Panc1 (cell line): Measurements from ENCODE around the gene ATM. TPM values are rescaled to one million over a fixed set of nuclear protein-coding genes. Genes with fewer than 3 reads are reported as not detected.

ENCODE experiments used
- ATAC-seq: fragments of 200-7000 bp; cut with Tn5 transposase; 2 replicates; pipeline ENCODE4 v1.9.1; 2020; ENCODE audit warnings: mild to moderate bottlenecking, moderate library complexity
- BruUV-seq: library from RNA; stranded (reverse); fragments of 400-500 nt; replicated peaks from 2 replicates; lab custom pipeline; 2021; lab: Mats Ljungman, UMichigan
- CTCF ChIA-PET: fragments of 300-600 bp; sonication (Branson Sonifier 250); formaldehyde crosslinking; loops from one replicate; lab custom pipeline; 2022; ENCODE audit warnings: antibody characterized with exemption; lab: Charles Lee
- POLR2A ChIA-PET: fragments of 300-600 bp; sonication (Branson Sonifier 250); formaldehyde crosslinking; loops from one replicate; lab custom pipeline; 2022; ENCODE audit warnings: antibody characterized with exemption; lab: Charles Lee
- DNase-seq: peaks from one replicate; pipeline ENCODE4 v3.0.0-alpha.2; 2010; ENCODE audit warnings: low read depth, low spot score
- H3K27ac ChIP-seq: 2 replicates; pipeline ENCODE4 v1.5.1; 2011; ENCODE audit warnings: mild to moderate bottlenecking, low read length, inconsistent platforms
- H3K27me3 ChIP-seq: fragments of 200-500 bp; sonication (Bioruptor generic); 2 replicates; pipeline ENCODE4 v1.6.0; 2014; ENCODE audit warnings: low read length, inconsistent platforms; ENCODE audit not compliant: control insufficient read depth, insufficient read depth
- H3K36me3 ChIP-seq: fragments of 200-500 bp; sonication (Bioruptor generic); 2 replicates; pipeline ENCODE4 v1.5.1; 2014; ENCODE audit warnings: inconsistent platforms, mild to moderate bottlenecking, low read length, moderate library complexity; ENCODE audit not compliant: control insufficient read depth, insufficient read depth
- H3K4me1 ChIP-seq: 2 replicates; pipeline ENCODE4 v1.5.1; 2011; ENCODE audit warnings: inconsistent platforms, mild to moderate bottlenecking, low read length, moderate library complexity; ENCODE audit not compliant: control insufficient read depth, insufficient read depth
- H3K4me3 ChIP-seq, 2 experiments: 2 replicates each; pipeline ENCODE4 v1.5.1; 2011 to 2012; ENCODE audit warnings: low read depth in 2 of 2, low read length in 2 of 2, mild to moderate bottlenecking in 2 of 2, inconsistent platforms in 1 of 2, moderate library complexity in 1 of 2
- H3K9me3 ChIP-seq: fragments of 200-500 bp; sonication (Bioruptor generic); 2 replicates; pipeline ENCODE4 v1.5.1; 2014; ENCODE audit warnings: low read depth, mild to moderate bottlenecking, inconsistent platforms, low read length, moderate library complexity; ENCODE audit not compliant: control insufficient read depth, insufficient read depth
- POLR2AphosphoS5 ChIP-seq: IDR thresholded peaks from 2 replicates; pipeline ENCODE4 v1.6.1; 2012; ENCODE audit warnings: mild to moderate bottlenecking, low read depth, low read length, moderate library complexity
- SIN3A ChIP-seq: IDR thresholded peaks from 2 replicates; pipeline ENCODE4 v1.6.1; 2012; ENCODE audit warnings: low read depth, mild to moderate bottlenecking, low read length, moderate library complexity, borderline replicate concordance; ENCODE audit not compliant: insufficient read depth
- TCF7L2 ChIP-seq: IDR thresholded peaks from 2 replicates; pipeline ENCODE4 v1.6.1; 2011; ENCODE audit warnings: mild to moderate bottlenecking, low read depth, low read length, inconsistent platforms
- in situ Hi-C: cut with HindIII; loops from 2 replicates; pipeline ENCODE4 v1.10.0; 2016; ENCODE audit warnings: low sequenced_read_pairs, low pct_unique_long_range_greater_than_20kb
- intact Hi-C: fragments of 100-400 bp; cut with micrococcal nuclease; formaldehyde crosslinking; loops from one replicate; pipeline ENCODE4 v1.10.0; 2022; ENCODE audit not compliant: unreplicated experiment
- total RNA-seq: library from RNA; stranded (reverse); gene quantifications from one replicate; pipeline ENCODE4 v1.2.1, GENCODE V29; 2021; ENCODE audit not compliant: unreplicated experiment
- TF ChIP-seq, protein P1 (sequence below): fragments of 450-650 bp; IDR thresholded peaks from 2 replicates; pipeline ENCODE4 v1.5.1; 2017; ENCODE audit warnings: mild to moderate bottlenecking
- TF ChIP-seq, protein P2 (sequence below), 2 experiments: IDR thresholded peaks; 2 replicates each; pipeline ENCODE4 v1.6.1; 2011 to 2012; ENCODE audit warnings: low read depth in 2 of 2, control low read depth in 1 of 2, low read length in 1 of 2, mild to moderate bottlenecking in 1 of 2, moderate library complexity in 1 of 2; ENCODE audit not compliant: insufficient read depth in 1 of 2

The ATM gene
- total RNA-seq, 1 experiment from 2014 or later, result 95.6 TPM

DNA sequence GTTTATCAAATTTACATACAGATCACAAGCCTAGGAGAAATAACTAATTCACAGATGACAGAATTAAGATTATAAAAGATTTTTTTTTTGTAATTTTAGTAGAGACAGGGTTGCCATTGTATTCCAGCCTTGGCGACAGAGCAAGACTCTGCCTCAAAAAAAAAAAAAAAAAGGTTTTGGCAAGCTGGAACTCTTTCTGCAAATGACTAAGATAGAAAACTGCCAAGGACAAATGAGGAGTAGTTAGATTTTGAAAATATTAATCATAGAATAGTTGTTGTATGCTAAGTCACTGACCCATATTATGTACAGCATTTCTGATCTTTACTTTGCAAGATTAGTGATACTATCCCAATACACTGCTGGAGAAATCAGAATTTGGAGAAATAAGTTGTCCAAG is 145.3 kb downstream of the ATM start:
- ChIA-PET CTCF (interaction anchor here (0.6 kb wide), 1 partner anchor 148 kb away, joined by 7 read pairs; no protein-coding TSS in a partner anchor), POLR2A (no interaction called here)
- H3K4me1 ChIP-seq, result no peaks in the 10 kb centered on the region
- DNase-seq (no peak), ATAC-seq (no peak)
- no peak overlapping the region for H3K4me3 ChIP-seq
- in situ Hi-C loops, result no loop called here
- H3K36me3 ChIP-seq, result no peaks in the 10 kb centered on the region; the same call in 1 of the 2 replicates
- BruUV-seq, result no TSS peak
- H3K9me3 ChIP-seq, result no peaks in the 10 kb centered on the region
- no peak overlapping the region for H3K27ac ChIP-seq
- no peaks in the 10 kb centered on the region for H3K27me3 ChIP-seq
- intact Hi-C loops, result no loop called here
- TF ChIP-seq POLR2AphosphoS5, result no peak
- TF ChIP-seq TCF7L2, result no peak
- TF ChIP-seq, protein P1, sequence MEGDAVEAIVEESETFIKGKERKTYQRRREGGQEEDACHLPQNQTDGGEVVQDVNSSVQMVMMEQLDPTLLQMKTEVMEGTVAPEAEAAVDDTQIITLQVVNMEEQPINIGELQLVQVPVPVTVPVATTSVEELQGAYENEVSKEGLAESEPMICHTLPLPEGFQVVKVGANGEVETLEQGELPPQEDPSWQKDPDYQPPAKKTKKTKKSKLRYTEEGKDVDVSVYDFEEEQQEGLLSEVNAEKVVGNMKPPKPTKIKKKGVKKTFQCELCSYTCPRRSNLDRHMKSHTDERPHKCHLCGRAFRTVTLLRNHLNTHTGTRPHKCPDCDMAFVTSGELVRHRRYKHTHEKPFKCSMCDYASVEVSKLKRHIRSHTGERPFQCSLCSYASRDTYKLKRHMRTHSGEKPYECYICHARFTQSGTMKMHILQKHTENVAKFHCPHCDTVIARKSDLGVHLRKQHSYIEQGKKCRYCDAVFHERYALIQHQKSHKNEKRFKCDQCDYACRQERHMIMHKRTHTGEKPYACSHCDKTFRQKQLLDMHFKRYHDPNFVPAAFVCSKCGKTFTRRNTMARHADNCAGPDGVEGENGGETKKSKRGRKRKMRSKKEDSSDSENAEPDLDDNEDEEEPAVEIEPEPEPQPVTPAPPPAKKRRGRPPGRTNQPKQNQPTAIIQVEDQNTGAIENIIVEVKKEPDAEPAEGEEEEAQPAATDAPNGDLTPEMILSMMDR, result no peak
- TF ChIP-seq, protein P2, sequence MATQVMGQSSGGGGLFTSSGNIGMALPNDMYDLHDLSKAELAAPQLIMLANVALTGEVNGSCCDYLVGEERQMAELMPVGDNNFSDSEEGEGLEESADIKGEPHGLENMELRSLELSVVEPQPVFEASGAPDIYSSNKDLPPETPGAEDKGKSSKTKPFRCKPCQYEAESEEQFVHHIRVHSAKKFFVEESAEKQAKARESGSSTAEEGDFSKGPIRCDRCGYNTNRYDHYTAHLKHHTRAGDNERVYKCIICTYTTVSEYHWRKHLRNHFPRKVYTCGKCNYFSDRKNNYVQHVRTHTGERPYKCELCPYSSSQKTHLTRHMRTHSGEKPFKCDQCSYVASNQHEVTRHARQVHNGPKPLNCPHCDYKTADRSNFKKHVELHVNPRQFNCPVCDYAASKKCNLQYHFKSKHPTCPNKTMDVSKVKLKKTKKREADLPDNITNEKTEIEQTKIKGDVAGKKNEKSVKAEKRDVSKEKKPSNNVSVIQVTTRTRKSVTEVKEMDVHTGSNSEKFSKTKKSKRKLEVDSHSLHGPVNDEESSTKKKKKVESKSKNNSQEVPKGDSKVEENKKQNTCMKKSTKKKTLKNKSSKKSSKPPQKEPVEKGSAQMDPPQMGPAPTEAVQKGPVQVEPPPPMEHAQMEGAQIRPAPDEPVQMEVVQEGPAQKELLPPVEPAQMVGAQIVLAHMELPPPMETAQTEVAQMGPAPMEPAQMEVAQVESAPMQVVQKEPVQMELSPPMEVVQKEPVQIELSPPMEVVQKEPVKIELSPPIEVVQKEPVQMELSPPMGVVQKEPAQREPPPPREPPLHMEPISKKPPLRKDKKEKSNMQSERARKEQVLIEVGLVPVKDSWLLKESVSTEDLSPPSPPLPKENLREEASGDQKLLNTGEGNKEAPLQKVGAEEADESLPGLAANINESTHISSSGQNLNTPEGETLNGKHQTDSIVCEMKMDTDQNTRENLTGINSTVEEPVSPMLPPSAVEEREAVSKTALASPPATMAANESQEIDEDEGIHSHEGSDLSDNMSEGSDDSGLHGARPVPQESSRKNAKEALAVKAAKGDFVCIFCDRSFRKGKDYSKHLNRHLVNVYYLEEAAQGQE (IDR thresholded peaks at IDR 0.05; ENCODE audit: insufficient read depth in 1 of 2, low read depth in 2 of 2, low read length in 1 of 2), result no peak
- TF ChIP-seq SIN3A, result no peak

DNA sequence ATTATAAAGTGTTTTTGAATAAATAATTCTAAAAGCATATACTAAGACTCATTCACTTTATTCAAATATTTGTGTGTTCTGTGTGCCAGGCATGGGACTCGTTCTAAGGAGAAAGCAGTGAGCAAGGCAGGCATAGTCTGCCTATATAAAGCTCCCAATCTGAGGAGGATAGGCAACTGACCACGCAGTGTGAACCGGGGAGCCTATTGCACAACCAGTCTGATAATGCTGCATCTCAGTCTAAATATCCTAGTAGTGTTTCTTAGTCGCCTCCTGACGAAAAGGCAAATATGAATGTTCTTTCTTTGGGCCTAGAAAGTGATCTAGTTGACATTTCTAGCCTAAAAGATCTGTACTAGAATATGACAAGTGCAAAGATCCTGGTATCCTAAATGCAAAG is 146.2 kb downstream of the ATM start:
- Histone ChIP-seq H3K36me3 (no peaks in the 10 kb centered on the region; the same call in 1 of the 2 replicates), H3K9me3 (no peaks in the 10 kb centered on the region), H3K27ac (no peak overlapping the region), H3K4me3 (no peak overlapping the region), H3K4me1 (no peaks in the 10 kb centered on the region), H3K27me3 (no peaks in the 10 kb centered on the region)
- CTCF ChIA-PET, result no interaction called here
- in situ Hi-C loops, result no loop called here
- intact Hi-C loops, result no loop called here
- POLR2A ChIA-PET, result no interaction called here
- TF ChIP-seq POLR2AphosphoS5, result no peak
- no peak for TF ChIP-seq TCF7L2
- BruUV-seq, result no TSS peak
- DNase-seq (no peak), ATAC-seq (no peak)

DNA sequence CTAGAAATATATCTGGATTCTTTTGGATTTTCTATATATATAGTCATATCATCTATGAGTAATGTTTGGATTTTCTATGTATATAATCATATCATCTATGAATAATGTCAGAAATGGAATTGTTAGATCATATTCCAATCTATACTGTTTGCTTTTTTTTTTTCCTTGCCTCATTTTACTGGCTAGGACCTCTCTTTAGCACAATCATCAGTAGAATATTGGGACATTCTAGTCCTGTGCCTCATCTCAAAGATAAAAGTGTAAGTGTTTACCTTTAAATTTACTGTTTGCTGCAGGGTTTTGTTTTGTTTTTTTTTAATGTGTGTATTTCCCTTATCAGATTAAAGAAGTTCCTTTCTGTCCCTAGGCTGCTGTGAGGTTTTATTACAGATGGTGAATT is 147.4 kb downstream of the ATM start:
- ChIA-PET CTCF (interaction anchor here (0.7 kb wide), 1 partner anchor 33 kb away, joined by 4 read pairs; no protein-coding TSS in a partner anchor), POLR2A (no interaction called here)
- H3K4me3 ChIP-seq, result no peak overlapping the region
- no TSS peak for BruUV-seq
- TF ChIP-seq, protein P1, result no peak
- TF ChIP-seq POLR2AphosphoS5, result no peak
- no peak for TF ChIP-seq SIN3A
- TF ChIP-seq, protein P2 (IDR thresholded peaks at IDR 0.05; ENCODE audit: insufficient read depth in 1 of 2, low read depth in 2 of 2, low read length in 1 of 2), result no peak
- TF ChIP-seq TCF7L2, result no peak
- no peak overlapping the region for H3K27ac ChIP-seq
- no peak for DNase-seq
- no peaks in the 10 kb centered on the region for H3K9me3 ChIP-seq
- no peaks in the 10 kb centered on the region for H3K27me3 ChIP-seq
- no peaks in the 10 kb centered on the region for H3K4me1 ChIP-seq
- no peak for ATAC-seq
- H3K36me3 ChIP-seq, result no peaks in the 10 kb centered on the region
- in situ Hi-C loops (no loop called here), intact Hi-C loops (no loop called here)
